ENCODE results near the gene ARF3. TPM values are rescaled to one million over a fixed set of nuclear protein-coding genes. Genes with fewer than 3 reads are reported as not detected.

The ARF3 gene
- total RNA-seq, 1 donor from 2014 or later = 128 TPM

GRCh38 chr12:48967991-48968390 lies 10.7 kb upstream of the ARF3 start:
- Mint-ChIP-seq H3K27ac (ENCODE audit: unreplicated experiment) (no peak overlapping the region), H3K4me3 (ENCODE audit: unreplicated experiment) (no peak overlapping the region), H3K4me1 (ENCODE audit: low read depth) (peaks cover 19% of the 10 kb centered on the region), H3K9me3 (ENCODE audit: low read depth) (no peaks in the 10 kb centered on the region), H3K27me3 (ENCODE audit: low read depth) (peaks cover 29% of the 10 kb centered on the region), H3K36me3 (ENCODE audit: low read depth) (no peaks in the 10 kb centered on the region)
- no peak for DNase-seq (ENCODE audit: low spot score)
- no peak for TF ChIP-seq CTCF (IDR thresholded peaks at IDR 0.05)

GRCh38 chr12:48966177-48966895 lies 9.0 kb upstream of the ARF3 start:
- Mint-ChIP-seq H3K4me3 (ENCODE audit: unreplicated experiment) (no peak overlapping the region), H3K9me3 (ENCODE audit: low read depth) (no peaks in the 10 kb centered on the region), H3K27me3 (ENCODE audit: low read depth) (peaks cover 15% of the 10 kb centered on the region), H3K36me3 (ENCODE audit: low read depth) (no peaks in the 10 kb centered on the region), H3K27ac (ENCODE audit: unreplicated experiment) (no peak overlapping the region), H3K4me1 (ENCODE audit: low read depth) (peaks cover 14% of the 10 kb centered on the region)
- DNase-seq (ENCODE audit: low spot score) = no peak
- TF ChIP-seq CTCF (IDR thresholded peaks at IDR 0.05) = no peak

- no peak overlapping the region for H3K27ac Mint-ChIP-seq (ENCODE audit: unreplicated experiment)
These were observed 8.1 kb upstream of the ARF3 start for GRCh38 chr12:48965298-48965838.

GRCh38 chr12:48961801-48962200 lies 4.5 kb upstream of the ARF3 start:
- no peaks in the 10 kb centered on the region for H3K36me3 Mint-ChIP-seq (ENCODE audit: low read depth)
- peak; percentile 5 for DNase-seq (ENCODE audit: low spot score)
- H3K27ac Mint-ChIP-seq (ENCODE audit: unreplicated experiment) = no peak overlapping the region
- H3K4me1 Mint-ChIP-seq (ENCODE audit: low read depth) = peaks cover 5% of the 10 kb centered on the region
- H3K4me3 Mint-ChIP-seq (ENCODE audit: unreplicated experiment) = no peak overlapping the region
- peaks cover 11% of the 10 kb centered on the region for H3K27me3 Mint-ChIP-seq (ENCODE audit: low read depth)
- TF ChIP-seq CTCF (IDR thresholded peaks at IDR 0.05) = no peak
- no peaks in the 10 kb centered on the region for H3K9me3 Mint-ChIP-seq (ENCODE audit: low read depth)

More at GRCh38 chr12:48965298-48965838, 8.1 kb upstream of the ARF3 start:
- TF ChIP-seq CTCF (IDR thresholded peaks at IDR 0.05) = peak; percentile 72
- DNase-seq (ENCODE audit: low spot score) = no peak
- Mint-ChIP-seq H3K4me1 (ENCODE audit: low read depth) (peaks cover 4% of the 10 kb centered on the region), H3K36me3 (ENCODE audit: low read depth) (no peaks in the 10 kb centered on the region), H3K27me3 (ENCODE audit: low read depth) (peaks cover 13% of the 10 kb centered on the region), H3K9me3 (ENCODE audit: low read depth) (no peaks in the 10 kb centered on the region), H3K4me3 (ENCODE audit: unreplicated experiment) (no peak overlapping the region)

- no peak for DNase-seq (ENCODE audit: low spot score)
- Mint-ChIP-seq H3K27ac (ENCODE audit: unreplicated experiment) (no peak overlapping the region), H3K27me3 (ENCODE audit: low read depth) (peaks cover 11% of the 10 kb centered on the region), H3K36me3 (ENCODE audit: low read depth) (no peaks in the 10 kb centered on the region), H3K4me3 (ENCODE audit: unreplicated experiment) (no peak overlapping the region), H3K4me1 (ENCODE audit: low read depth) (peaks cover 5% of the 10 kb centered on the region), H3K9me3 (ENCODE audit: low read depth) (no peaks in the 10 kb centered on the region)
- no peak for TF ChIP-seq CTCF (IDR thresholded peaks at IDR 0.05)
These were observed 4.0 kb upstream of the ARF3 start for GRCh38 chr12:48961331-48961730.
